GM21529 (cell line): ENCODE data around the gene RAB35.
"Not testable (repeated sequence)": the region's sequence is repeated elsewhere in the genome, so short reads cannot be mapped to it uniquely, and the experiment has no call there.

Source experiments
- ATAC-seq: cut with Tn5 transposase; IDR thresholded peaks from one replicate; pipeline ENCODE4 v1.9.1; 2021; ENCODE audit not compliant: unreplicated experiment

The RAB35 gene

DNA sequence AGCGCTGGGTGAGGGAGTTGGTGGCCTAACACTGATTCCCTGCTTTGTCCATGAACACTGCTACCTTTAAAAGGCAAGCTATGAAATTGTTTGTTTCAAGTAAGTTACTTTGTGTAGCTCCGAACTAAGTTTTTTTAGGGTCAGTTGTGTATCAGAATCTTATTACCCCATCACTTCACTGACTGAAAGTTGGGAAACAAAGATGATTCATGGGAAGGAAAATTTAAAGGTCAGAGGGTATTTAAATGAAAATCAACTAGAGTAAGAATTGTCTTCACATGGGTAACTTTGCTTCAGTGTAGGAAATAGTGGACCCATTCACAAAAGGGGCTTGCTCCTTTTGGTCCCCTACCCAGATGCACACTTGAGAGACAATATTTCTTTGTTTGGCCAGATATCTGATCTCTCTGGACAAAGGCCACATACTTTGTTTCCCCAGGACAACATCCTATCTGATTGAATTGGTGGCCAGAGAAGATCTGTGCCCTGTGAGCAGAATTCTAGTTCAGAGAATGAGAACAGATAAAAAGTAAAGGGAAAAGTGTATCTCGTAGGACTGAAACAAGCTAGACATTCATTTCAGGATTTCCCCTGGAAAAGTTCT lies 53.5 kb downstream of the RAB35 start:
- no peak for ATAC-seq

- no peak for ATAC-seq
Observed at GRCh38 chr12:120061575-120062214, 54.9 kb downstream of the RAB35 start.

DNA sequence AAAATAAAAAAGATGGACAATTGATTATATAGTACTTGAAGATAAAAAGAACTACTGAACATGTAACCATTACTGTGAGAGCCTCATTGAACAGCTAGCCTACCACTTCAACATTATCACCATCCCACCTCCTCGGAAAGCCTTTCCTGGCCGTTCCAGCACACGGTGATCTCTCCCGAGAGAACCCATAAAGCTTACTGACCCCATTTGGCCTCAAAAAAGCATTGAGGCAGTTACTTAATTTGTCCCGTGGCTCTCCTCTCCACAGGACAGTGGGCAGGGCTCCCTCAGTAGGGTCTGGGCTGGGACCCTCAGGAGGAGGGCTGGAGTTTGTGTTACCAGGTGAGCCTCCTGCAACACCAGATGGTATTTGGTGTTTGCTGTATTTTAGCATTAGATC lies 55.8 kb downstream of the RAB35 start:
- ATAC-seq = no peak

DNA sequence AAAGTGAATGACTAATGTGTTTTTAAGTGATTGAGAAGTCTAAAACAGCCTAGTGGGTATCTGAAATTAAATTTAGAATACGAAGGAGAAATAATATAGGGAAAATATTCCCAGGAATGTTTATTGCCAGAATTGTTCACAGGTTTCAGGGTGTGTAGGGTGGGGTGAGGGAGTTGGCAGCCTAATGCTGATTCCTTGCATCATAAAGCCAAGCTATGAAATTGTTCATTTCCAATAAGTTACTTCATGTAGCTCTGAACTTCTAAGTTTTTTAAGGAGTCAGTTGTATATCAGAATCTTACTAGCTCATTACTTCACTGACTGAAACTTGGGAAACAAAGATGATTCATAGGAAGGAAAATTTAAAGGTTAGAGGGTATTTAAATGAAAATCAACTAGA lies 56.4 kb downstream of the RAB35 start:
- ATAC-seq = no peak

DNA sequence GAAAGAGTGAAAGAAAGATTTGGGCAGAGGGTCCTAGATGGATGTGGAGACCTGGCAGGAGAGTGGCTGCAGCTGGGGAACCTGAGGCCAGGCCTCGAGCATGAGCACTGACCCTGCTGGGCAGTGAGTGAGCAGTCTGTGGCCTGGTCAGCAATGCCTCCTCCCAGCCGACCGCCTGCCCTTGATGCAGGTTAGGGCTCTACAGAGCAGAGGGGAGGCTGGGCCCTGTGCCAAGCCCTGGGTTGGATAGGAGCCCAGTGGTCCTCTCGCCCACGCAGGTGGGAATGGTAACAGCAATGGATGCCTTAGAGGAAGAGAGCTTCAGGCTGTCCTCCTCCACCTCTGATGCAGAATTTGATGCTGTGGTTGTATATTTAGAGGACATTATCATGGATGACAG lies 59.8 kb downstream of the RAB35 start:
- no peak for ATAC-seq

DNA sequence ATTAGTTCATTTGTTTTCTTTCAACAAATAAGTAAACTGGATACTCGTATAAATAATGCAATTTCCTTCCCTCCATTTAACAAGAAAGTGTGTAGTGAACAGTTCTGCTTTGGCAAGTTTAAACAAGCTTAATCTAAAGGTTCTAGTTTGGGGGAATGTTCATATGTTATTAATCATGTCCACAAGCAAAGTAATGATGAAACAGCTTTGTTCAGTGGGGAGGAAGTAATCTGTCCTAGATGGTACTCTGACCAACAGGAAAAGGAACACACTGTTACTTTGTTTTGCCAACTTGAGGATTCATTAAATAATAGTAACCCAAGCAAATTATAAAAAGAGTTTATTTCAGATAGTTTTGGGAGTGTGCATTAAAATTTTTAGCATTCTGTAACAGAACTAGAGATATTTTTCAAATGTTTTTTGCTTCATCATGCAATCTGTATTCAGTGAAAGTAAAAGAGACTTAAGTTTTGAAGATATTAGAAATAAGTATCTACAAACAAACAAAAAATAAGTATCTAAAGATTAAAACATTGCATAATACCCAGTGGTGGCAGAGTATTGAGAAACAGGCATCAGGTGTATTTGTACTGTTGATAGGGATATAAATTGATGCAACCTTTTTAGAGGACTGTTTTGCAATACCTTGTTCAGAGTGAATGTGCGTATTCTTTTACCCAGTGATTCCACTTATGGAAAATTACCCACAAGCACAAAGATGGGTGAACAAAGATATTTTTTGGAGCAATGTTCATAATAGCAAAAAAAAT lies 61.1 kb downstream of the RAB35 start:
- ATAC-seq = no peak

- ATAC-seq = no peak
Observed at GRCh38 chr12:120054293-120054692, 62.3 kb downstream of the RAB35 start.

DNA sequence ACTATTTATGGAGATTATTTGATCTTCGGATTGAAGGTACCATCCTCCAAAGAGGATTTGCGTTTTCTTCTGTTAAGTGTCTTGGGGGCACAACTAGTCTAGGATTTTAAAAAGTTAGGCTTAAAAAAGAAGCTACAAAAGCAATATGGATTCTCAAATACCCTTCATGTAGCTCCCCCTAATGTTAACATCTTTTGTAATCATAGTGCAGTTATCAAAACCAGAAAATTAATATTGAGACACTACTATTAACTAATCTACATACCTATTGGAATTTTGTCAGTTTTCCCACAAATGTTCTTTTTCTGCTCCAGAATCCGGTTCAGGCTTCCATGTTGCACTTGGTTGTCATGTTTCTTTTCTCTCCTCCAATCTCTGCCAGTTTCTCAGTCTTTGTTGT lies 65.0 kb downstream of the RAB35 start:
- no peak for ATAC-seq

GRCh38 chr12:120049426-120049825 lies 67.1 kb downstream of the RAB35 start:
- ATAC-seq = no peak

DNA sequence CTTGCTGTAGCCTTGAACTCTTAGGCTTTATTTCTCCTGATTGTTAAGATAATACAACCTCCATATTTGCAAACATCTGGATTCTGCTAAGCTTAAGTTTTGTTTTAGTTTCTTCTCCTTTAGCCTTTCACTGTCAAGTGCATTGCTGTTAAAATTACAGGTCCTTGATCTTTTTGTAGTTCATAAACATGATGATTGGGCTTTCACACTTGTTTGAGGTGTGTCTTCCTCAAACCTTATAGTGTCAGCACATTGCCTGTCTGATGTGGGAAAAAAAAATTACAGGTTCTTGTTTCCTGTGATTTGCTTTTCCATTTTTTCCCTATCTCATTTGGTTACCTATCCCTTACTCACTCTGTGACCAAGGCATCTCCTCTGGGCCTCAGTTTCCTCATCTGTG lies 68.3 kb downstream of the RAB35 start:
- no peak for ATAC-seq

GRCh38 chr12:120047072-120047471 lies 69.5 kb downstream of the RAB35 start:
- no peak for ATAC-seq

GRCh38 chr12:120045367-120045766 lies 71.2 kb downstream of the RAB35 start:
- not testable (repeated sequence) for ATAC-seq
